ENCODE data around the gene FILIP1L. TPM values are rescaled to one million over a fixed set of nuclear protein-coding genes. Genes with fewer than 3 reads are reported as not detected.

The FILIP1L gene
- total RNA-seq, 1 donor = 15.2 TPM

- DNase-seq (ENCODE audit: low read depth) = peak; percentile 66
- H3K4me3 ChIP-seq (ENCODE audit: low read depth, low read length) = no peak overlapping the region
- TF ChIP-seq CTCF (IDR thresholded peaks at IDR 0.05; ENCODE audit: insufficient read depth, low read length) = no peak
These were observed 204.4 kb downstream of the FILIP1L start for GRCh38 chr3:99909714-99910495.

GRCh38 chr3:99907959-99908544 is 206.2 kb downstream of the FILIP1L start:
- TF ChIP-seq CTCF (IDR thresholded peaks at IDR 0.05; ENCODE audit: insufficient read depth, low read length) = no peak
- H3K4me3 ChIP-seq (ENCODE audit: low read depth, low read length) = no peak overlapping the region
- no peak for DNase-seq (ENCODE audit: low read depth)

DNA sequence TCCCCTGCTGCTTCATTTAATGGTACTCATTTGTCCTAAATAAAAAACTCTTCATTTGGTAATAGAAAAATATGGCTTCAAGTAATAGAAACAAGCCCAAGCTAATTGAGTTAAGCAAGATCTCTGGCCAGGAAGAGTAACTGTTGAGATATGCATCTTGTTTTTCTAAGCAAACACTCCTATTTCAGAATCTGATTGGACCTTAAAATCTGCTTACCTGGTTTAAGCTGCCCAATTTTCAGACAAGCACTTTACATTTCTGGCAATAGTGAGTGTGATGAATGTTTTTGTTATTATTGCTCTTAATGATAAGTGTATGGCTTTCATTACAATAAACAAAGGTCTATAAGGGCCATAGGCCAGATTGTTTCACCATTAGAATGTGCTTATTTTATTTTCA is 210.4 kb downstream of the FILIP1L start:
- DNase-seq (ENCODE audit: low read depth) = no peak
- no peak for TF ChIP-seq CTCF (IDR thresholded peaks at IDR 0.05; ENCODE audit: insufficient read depth, low read length)
- no peak overlapping the region for H3K4me3 ChIP-seq (ENCODE audit: low read depth, low read length)

GRCh38 chr3:99902091-99902490 is 212.2 kb downstream of the FILIP1L start:
- TF ChIP-seq CTCF (IDR thresholded peaks at IDR 0.05; ENCODE audit: insufficient read depth, low read length) = no peak
- DNase-seq (ENCODE audit: low read depth) = peak; percentile 15
- H3K4me3 ChIP-seq (ENCODE audit: low read depth, low read length) = no peak overlapping the region

- peak; percentile 84 for DNase-seq (ENCODE audit: low read depth)
- no peak for TF ChIP-seq CTCF (IDR thresholded peaks at IDR 0.05; ENCODE audit: insufficient read depth, low read length)
- no peak overlapping the region for H3K4me3 ChIP-seq (ENCODE audit: low read depth, low read length)
These were observed 212.9 kb downstream of the FILIP1L start for GRCh38 chr3:99901200-99901926.

DNA sequence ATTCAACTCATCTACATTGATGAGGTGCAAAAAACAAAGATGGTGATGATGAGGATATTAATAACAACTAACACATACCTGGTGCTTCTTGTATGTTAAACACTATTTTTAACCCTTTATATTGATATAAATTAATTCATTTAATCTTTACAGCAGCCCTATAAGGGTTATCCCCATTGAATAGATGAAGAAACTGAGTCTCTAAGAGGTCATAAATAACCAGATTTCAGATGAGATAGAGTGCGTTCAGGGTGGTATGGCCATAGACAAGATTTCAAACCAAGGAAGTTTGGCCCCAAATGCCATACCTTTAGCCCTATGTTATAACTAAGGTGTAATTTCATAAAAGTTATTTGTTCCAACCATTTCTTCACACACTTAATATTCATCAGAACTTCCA is 214.1 kb downstream of the FILIP1L start:
- TF ChIP-seq CTCF (IDR thresholded peaks at IDR 0.05; ENCODE audit: insufficient read depth, low read length) = no peak
- DNase-seq (ENCODE audit: low read depth) = no peak
- H3K4me3 ChIP-seq (ENCODE audit: low read depth, low read length) = no peak overlapping the region

All from fibroblast of the aortic adventitia (primary cell).